GM19351 (cell line): ENCODE data around the gene CHST1.

Experiments
- ATAC-seq: cut with Tn5 transposase; IDR thresholded peaks from one replicate; pipeline ENCODE4 v1.9.1; 2021; ENCODE audit warnings: mild to moderate bottlenecking, moderate library complexity; ENCODE audit not compliant: unreplicated experiment

The CHST1 gene

GRCh38 chr11:45647329-45647728 lies 18.1 kb downstream of the CHST1 start:
- no peak for ATAC-seq

GRCh38 chr11:45646275-45646927 lies 19.0 kb downstream of the CHST1 start:
- peak; percentile 85 for ATAC-seq

GRCh38 chr11:45644981-45645889 lies 20.2 kb downstream of the CHST1 start:
- no peak for ATAC-seq

DNA sequence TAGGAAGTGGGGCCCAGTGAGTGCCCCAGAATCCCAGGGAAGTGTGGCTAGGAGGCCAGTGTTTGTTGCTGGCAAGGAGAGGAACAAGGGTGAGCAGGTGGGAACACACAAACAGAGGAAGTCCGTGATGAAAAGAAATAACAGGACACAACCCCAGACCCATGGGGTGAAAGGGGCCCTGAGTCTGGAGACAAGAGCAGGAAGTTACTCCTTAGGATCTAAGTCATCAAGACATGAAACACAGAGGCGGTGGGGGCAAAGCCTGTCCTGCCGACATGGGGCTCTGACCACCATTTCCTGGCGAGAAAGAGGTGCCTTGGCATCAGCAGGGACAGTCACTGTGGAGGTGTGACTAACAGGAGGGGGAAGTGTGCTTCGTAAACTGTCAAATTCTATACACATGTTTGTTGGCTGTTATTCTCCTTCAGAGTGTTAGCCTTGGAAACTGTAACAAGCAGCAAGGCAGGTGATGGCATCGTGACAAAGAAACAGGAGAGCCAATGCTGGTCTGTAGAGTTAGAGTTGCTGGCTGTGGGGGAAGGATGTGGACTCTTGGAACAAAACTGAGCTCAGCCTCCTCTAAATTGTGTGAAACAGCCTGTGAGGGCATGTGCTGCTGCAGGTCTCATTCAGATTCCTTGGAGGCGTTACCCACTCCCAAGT lies 21.7 kb downstream of the CHST1 start:
- no peak for ATAC-seq

DNA sequence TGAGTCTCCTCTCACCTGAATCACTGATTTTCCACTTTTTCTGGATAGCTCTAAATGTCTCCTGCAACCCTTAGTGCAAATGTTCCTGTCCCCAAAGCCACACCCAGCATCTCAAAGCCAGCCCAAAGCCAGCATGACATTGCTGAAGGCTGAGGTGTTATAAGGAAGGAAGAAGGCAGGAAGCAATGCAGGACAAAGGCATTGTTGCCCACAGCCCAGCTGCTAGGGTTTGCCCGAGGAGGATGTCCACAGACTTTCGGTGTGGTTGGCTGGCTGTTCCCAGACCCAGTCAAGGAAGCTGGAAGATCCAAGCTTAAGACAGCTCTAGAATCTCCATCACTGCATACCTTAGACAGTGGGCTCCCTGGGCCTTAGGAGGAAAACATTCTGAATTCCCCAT lies 23.5 kb downstream of the CHST1 start:
- no peak for ATAC-seq

GRCh38 chr11:45638051-45638450 lies 27.4 kb downstream of the CHST1 start:
- ATAC-seq = no peak

DNA sequence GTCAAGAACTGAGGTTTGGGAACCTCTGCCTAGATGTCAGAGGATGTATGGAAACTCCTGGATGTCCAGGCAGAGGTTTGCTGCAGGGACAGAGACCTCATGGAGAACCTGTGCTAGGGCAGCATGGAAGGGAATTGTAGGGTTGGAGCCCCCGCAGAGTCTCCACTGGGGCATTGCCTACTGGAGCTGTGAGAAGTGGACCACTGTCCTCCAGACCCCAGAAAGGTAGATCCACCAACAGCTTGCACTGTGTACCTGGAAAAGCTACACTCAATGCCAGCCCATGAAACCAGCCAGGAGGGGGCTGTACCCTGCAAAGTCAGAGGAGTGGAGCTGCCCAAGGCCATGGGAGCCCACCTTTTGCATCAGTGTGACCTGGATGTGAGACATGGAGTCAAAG lies 29.5 kb downstream of the CHST1 start:
- no peak for ATAC-seq

- no peak for ATAC-seq
These were observed 39.8 kb downstream of the CHST1 start for GRCh38 chr11:45625611-45626010.

DNA sequence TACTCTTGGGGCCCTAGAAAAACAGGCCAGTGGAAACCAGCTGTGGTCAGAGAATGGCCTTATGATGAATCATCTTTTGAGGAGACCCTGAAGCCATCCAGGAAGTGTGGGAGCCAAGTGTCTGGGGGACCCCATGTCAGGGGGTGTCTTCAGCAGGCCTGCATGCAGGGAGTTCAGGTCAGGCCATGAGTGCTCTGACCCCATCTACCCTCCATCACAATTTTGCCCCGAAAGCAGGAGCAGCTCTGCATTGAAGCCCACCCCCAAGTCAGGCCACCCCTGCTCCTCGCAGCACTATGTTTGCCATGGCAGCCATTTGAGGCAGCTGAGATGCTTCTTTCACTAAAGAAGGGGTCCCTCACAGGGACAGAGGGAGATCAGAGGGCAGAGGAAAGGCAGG lies 41.3 kb downstream of the CHST1 start:
- no peak for ATAC-seq

GRCh38 chr11:45622861-45623260 lies 42.6 kb downstream of the CHST1 start:
- ATAC-seq = no peak

DNA sequence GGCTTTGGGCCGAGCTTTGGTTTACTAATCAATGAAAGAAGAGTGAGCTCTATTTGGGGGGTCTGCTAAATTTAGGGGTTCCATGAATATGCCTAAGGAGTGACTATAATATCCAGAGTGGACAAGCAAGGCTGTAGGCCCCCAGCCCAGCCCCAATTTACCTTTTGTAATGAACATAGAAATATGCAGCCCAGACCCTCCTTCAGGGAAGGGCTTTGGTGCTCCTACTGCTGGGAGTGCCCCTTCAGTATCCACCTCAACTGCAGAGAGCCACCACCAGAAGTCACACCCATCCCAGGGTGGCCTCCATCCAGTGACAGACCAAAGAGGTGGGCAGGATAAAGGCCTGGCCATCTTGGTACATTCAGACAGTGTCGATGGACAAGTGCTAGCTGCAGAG lies 43.1 kb downstream of the CHST1 start:
- no peak for ATAC-seq

GRCh38 chr11:45621588-45621987 lies 43.8 kb downstream of the CHST1 start:
- ATAC-seq = no peak

- no peak for ATAC-seq
These were observed 45.2 kb downstream of the CHST1 start for GRCh38 chr11:45620243-45620642.

DNA sequence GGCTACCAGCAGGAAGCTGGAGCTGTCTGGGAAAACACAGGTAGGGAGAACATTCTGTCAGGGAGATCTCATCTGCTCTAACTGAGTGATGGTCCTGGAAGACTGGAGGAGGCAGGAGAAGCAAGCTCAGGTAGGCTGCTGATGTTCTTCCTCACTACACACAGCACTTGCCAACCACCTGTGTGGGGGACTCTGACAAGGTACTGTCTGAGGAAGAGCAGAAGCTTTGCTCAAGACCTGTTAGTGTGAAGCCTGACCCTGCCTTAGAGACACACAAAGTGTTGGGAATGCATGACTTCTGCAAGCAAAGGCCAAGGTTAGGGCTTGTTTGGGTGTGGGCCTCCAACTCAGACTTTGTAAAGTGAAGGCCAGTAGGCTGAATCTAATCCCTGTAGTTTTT lies 46.5 kb downstream of the CHST1 start:
- ATAC-seq = no peak

- no peak for ATAC-seq
These were observed 47.4 kb downstream of the CHST1 start for GRCh38 chr11:45617871-45618601.

DNA sequence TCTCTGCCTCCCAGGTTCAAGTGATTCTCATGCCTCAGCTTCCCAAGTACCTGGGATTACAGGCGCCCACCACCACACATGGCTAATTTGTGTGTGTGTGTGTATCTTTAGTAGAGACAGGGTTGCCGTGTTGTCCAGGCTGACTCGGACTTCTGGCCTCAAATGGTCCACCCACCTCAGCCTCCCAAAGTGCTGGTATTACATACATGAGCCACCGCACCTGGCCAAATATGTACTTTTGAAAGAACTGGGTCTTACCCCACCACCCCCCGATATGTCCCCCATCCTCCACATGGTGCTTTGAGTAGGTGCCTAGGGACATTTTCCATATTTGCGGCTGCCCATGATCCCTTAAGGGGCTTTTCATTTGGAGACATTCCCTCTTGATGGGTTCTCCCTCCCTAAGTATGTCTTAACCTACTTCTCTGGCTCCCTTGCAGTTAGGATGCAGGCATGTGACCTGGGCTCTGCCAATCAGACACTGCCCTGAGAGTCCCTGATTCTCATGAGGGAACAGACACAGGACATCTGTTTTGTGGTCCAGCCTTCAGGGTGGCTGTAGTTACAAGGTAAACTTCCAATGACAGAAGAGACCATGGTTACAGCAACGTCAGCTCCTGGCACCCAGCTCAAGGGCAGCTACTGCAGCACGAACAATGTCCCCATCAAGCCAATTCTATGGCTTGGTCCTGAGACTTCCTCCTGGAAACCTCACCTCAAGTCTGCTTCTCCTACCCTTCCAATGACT lies 48.4 kb downstream of the CHST1 start:
- ATAC-seq = no peak

DNA sequence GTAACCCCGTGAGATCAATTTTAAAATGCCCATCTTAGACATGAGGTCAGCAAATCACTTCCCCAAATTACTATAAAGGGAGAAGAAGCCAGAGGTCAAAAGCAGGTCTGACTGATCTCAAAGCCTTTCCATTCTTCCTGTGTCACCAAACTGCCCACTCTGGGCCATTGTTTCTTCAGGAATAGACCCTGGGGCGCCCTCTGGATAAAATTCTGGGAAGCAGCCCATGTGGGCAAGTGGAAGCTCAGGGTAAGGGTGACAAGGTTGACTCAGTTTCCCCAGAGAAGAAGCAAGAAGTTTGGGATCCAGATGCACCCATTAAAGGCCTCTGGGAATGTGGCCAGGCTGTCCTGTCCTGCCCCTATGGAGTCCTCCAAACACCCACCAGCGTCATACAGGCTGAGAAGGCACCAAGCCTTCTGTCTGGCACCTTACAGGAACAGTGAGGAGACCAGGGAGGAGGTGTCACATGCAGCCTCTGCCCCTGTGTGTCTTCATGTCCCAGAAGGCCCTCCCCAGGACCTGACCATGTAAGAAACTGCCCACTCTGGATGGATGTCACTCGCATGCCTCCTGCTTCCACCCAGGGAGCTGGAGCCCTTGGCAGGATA lies 50.1 kb downstream of the CHST1 start:
- no peak for ATAC-seq

GRCh38 chr11:45614196-45614828 lies 51.1 kb downstream of the CHST1 start:
- no peak for ATAC-seq

GRCh38 chr11:45610627-45611026 lies 54.8 kb downstream of the CHST1 start:
- no peak for ATAC-seq

DNA sequence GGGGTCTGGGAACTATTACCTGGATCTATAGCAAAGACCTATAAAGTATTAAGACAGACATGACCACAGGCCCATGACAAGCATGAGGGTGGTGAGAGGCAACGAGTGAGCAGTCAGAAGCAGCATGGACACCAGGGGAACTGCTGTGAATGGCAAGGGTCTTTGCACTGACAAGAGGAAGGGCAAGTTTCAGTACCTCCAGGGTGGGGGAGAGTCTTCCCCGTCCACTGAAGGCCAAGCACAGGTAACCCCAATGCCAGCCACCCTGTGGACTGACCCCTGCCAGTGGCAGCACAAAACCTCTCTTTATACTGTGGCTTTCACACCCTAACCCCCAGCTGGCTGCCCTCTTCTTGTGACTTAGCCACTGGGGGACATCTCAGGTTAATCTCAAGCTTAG lies 55.5 kb downstream of the CHST1 start:
- no peak for ATAC-seq
